Measurements from ENCODE around the gene QSOX2. TPM values are rescaled to one million over a fixed set of nuclear protein-coding genes. Genes with fewer than 3 reads are reported as not detected.

Gene QSOX2
- total RNA-seq, 1 experiment from 2014 or later, result 34.6 TPM

- CTCF ChIA-PET, result no interaction called here
- Histone ChIP-seq H2AFZ (no peak overlapping the region), H3K9me3 (ENCODE audit: insufficient read depth, low read depth) (no peaks in the 10 kb centered on the region)
Observed at GRCh38 chr9:136181784-136182419, 63.7 kb downstream of the QSOX2 start.

DNA sequence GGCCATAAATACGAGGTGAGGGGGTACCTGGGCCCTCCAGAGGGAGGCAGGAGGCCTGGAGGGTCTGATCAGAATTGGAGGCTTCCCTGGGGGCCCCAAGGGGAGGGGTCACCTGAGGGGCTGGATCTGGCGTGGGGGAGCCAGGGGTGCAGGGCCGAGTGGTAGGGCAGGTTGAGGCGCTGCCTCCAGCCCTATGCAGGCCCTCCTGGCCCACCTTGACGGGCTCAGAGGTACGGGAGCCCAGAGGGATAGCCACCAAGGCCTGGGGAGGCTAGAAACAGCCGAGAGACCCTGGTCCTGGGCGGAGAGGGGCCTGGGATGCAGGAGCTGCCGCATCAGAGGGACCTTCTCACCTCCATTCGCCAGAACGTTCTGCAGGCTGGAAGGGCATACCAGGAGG lies 65.0 kb downstream of the QSOX2 start:
- Histone ChIP-seq H2AFZ (no peak overlapping the region), H3K79me2 (ENCODE audit: low read depth) (no peaks in the 10 kb centered on the region), H3K4me1 (replicated peaks; ENCODE audit: insufficient read depth) (no peaks in the 10 kb centered on the region), H3K27me3 (ENCODE audit: insufficient read depth, low read depth) (peaks cover 51% of the 10 kb centered on the region), H3K4me2 (no peak overlapping the region), H4K20me1 (ENCODE audit: insufficient read depth) (no peaks in the 10 kb centered on the region), H3K9me3 (ENCODE audit: insufficient read depth, low read depth) (no peaks in the 10 kb centered on the region), H3K36me3 (ENCODE audit: low read depth) (no peaks in the 10 kb centered on the region), H3K4me3 (no peak overlapping the region), H3F3A (ENCODE audit: insufficient read depth, low read depth) (no peaks in the 10 kb centered on the region), H3K9me2 (ENCODE audit: insufficient read depth) (no peaks in the 10 kb centered on the region), H3K27ac (no peak overlapping the region)
- intact Hi-C loops (cut with micrococcal nuclease; ENCODE audit: unreplicated experiment), result no loop called here
- CTCF ChIA-PET, result no interaction called here
- DNase-seq, result no peak
- no TSS peak for BruUV-seq (replicated peaks)
- POLR2A ChIA-PET (ENCODE audit: unreplicated experiment), result no interaction called here
- TF ChIP-seq, protein P1, sequence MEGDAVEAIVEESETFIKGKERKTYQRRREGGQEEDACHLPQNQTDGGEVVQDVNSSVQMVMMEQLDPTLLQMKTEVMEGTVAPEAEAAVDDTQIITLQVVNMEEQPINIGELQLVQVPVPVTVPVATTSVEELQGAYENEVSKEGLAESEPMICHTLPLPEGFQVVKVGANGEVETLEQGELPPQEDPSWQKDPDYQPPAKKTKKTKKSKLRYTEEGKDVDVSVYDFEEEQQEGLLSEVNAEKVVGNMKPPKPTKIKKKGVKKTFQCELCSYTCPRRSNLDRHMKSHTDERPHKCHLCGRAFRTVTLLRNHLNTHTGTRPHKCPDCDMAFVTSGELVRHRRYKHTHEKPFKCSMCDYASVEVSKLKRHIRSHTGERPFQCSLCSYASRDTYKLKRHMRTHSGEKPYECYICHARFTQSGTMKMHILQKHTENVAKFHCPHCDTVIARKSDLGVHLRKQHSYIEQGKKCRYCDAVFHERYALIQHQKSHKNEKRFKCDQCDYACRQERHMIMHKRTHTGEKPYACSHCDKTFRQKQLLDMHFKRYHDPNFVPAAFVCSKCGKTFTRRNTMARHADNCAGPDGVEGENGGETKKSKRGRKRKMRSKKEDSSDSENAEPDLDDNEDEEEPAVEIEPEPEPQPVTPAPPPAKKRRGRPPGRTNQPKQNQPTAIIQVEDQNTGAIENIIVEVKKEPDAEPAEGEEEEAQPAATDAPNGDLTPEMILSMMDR (conservative IDR thresholded peaks at IDR 0.05), result no peak
- no peak for TF ChIP-seq EZH2 (IDR thresholded peaks at IDR 0.05; ENCODE audit: low read depth)

More at GRCh38 chr9:136181784-136182419, 63.7 kb downstream of the QSOX2 start:
- no peak for DNase-seq
- H3K4me2 ChIP-seq, result no peak overlapping the region
- intact Hi-C loops (cut with micrococcal nuclease; ENCODE audit: unreplicated experiment), result no loop called here
- TF ChIP-seq EZH2 (IDR thresholded peaks at IDR 0.05; ENCODE audit: low read depth), result no peak
- TF ChIP-seq, protein P1 (conservative IDR thresholded peaks at IDR 0.05), result no peak
- no peak overlapping the region for H3K4me3 ChIP-seq
- no peaks in the 10 kb centered on the region for H3F3A ChIP-seq (ENCODE audit: insufficient read depth, low read depth)
- H3K79me2 ChIP-seq (ENCODE audit: low read depth), result no peaks in the 10 kb centered on the region
- POLR2A ChIA-PET (ENCODE audit: unreplicated experiment), result no interaction called here
- no peaks in the 10 kb centered on the region for H4K20me1 ChIP-seq (ENCODE audit: insufficient read depth)
- H3K4me1 ChIP-seq (replicated peaks; ENCODE audit: insufficient read depth), result no peaks in the 10 kb centered on the region
- no peaks in the 10 kb centered on the region for H3K36me3 ChIP-seq (ENCODE audit: low read depth)
- H3K27me3 ChIP-seq (ENCODE audit: insufficient read depth, low read depth), result peaks cover 57% of the 10 kb centered on the region
- no TSS peak for BruUV-seq (replicated peaks)
- no peaks in the 10 kb centered on the region for H3K9me2 ChIP-seq (ENCODE audit: insufficient read depth)
- no peak overlapping the region for H3K27ac ChIP-seq

DNA sequence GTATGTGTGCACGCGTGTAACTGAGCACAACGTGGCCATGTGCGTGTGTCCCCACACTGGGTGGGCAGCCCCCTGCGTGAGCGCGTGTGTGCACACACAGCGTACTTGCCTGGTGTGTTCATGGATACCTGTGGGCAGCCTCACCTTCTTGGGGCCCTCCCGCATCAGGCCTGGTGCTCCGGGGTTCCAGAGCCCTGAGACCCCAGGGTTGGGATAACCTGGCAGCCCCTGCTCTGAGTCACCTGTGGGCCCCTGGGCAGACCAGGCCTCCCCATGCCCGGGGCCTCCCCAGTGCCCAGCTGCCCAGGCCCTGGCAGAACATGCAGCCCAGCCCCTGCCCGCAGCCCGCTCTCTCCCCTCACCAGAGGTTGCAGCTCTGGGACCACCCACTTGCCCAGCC lies 65.9 kb downstream of the QSOX2 start:
- ChIA-PET POLR2A (ENCODE audit: unreplicated experiment) (no interaction called here), CTCF (no interaction called here)
- Histone ChIP-seq H3K79me2 (ENCODE audit: low read depth) (no peaks in the 10 kb centered on the region), H3K4me1 (replicated peaks; ENCODE audit: insufficient read depth) (no peaks in the 10 kb centered on the region), H3K27me3 (ENCODE audit: insufficient read depth, low read depth) (peaks cover 42% of the 10 kb centered on the region), H2AFZ (no peak overlapping the region), H3K36me3 (ENCODE audit: low read depth) (no peaks in the 10 kb centered on the region), H4K20me1 (ENCODE audit: insufficient read depth) (no peaks in the 10 kb centered on the region), H3K4me3 (no peak overlapping the region), H3K9me2 (ENCODE audit: insufficient read depth) (no peaks in the 10 kb centered on the region), H3K4me2 (no peak overlapping the region), H3K9me3 (ENCODE audit: insufficient read depth, low read depth) (no peaks in the 10 kb centered on the region), H3F3A (ENCODE audit: insufficient read depth, low read depth) (no peaks in the 10 kb centered on the region), H3K27ac (no peak overlapping the region)
- TF ChIP-seq EZH2 (IDR thresholded peaks at IDR 0.05; ENCODE audit: low read depth), result no peak
- BruUV-seq (replicated peaks), result no TSS peak
- no peak for DNase-seq
- intact Hi-C loops (cut with micrococcal nuclease; ENCODE audit: unreplicated experiment), result no loop called here
